ENCODE results near the gene SMAD4. TPM values are rescaled to one million over a fixed set of nuclear protein-coding genes. Genes with fewer than 3 reads are reported as not detected.

The SMAD4 gene
- polyA plus RNA-seq, 1 donor (not counting 4 experiments of a cell fraction or from before 2014, with no cell fraction given): 68.2 TPM

- H3K27me3 ChIP-seq (ENCODE audit: control insufficient read depth, extremely low read depth, insufficient read depth, low read length): no peaks in the 10 kb centered on the region
- no peak overlapping the region for H3K4me2 ChIP-seq (ENCODE audit: control insufficient read depth, extremely low read depth, insufficient read depth, low read depth, low read length)
- no peaks in the 10 kb centered on the region for H4K20me1 ChIP-seq (ENCODE audit: control insufficient read depth, extremely low read depth, insufficient read depth, low read length)
- DNase-seq (ENCODE audit: low read depth, low spot score): no peak
- no peak overlapping the region for H3K4me3 ChIP-seq (ENCODE audit: control insufficient read depth in 2 of 3, extremely low read depth in 1 of 3, insufficient read depth in 2 of 3, low read depth in 1 of 3, low read length in 3 of 3)
- H3K9ac ChIP-seq (ENCODE audit: control insufficient read depth, extremely low read depth, insufficient read depth, low read length): no peak overlapping the region
- TF ChIP-seq EZH2 (IDR thresholded peaks at IDR 0.05; ENCODE audit: low read length) (no peak), CTCF (optimal IDR thresholded peaks at IDR 0.05 in 1 of 3, IDR thresholded peaks at IDR 0.05 in 1 of 3, conservative IDR thresholded peaks at IDR 0.05 in 1 of 3; ENCODE audit: extremely low read depth in 1 of 3, insufficient read depth in 2 of 3, low read length in 3 of 3) (no peak)
- no peak overlapping the region for H2AFZ ChIP-seq (ENCODE audit: control insufficient read depth, low read length)
- H3K9me1 ChIP-seq (ENCODE audit: control insufficient read depth, extremely low read depth, insufficient read depth, low read length): no peaks in the 10 kb centered on the region
- dilution Hi-C loops (cut with MboI; ENCODE audit: extremely low pct_ligation_motif_present, low sequenced_read_pairs): no loop called here
- H3K4me1 ChIP-seq (ENCODE audit: control insufficient read depth, extremely low read depth, insufficient read depth, low read length): peaks cover 9% of the 10 kb centered on the region
- H3K27ac ChIP-seq (ENCODE audit: control insufficient read depth, insufficient read depth, low read length): no peak overlapping the region
- H3K9me3 ChIP-seq (ENCODE audit: control insufficient read depth, low read depth, low read length): no peaks in the 10 kb centered on the region
- H3K36me3 ChIP-seq (ENCODE audit: control insufficient read depth in 2 of 2, extremely low read depth in 1 of 2, insufficient read depth in 2 of 2, low read length in 2 of 2): no peaks in the 10 kb centered on the region
- no peaks in the 10 kb centered on the region for H3K79me2 ChIP-seq (ENCODE audit: control insufficient read depth, insufficient read depth, low read length)
- no peak for FAIRE-seq
These were observed 40.3 kb upstream of the SMAD4 start for GRCh38 chr18:50989711-50990110.

- Histone ChIP-seq H3K9ac (ENCODE audit: control insufficient read depth, extremely low read depth, insufficient read depth, low read length) (no peak overlapping the region), H3K79me2 (ENCODE audit: control insufficient read depth, insufficient read depth, low read length) (no peaks in the 10 kb centered on the region), H3K27me3 (ENCODE audit: control insufficient read depth, extremely low read depth, insufficient read depth, low read length) (no peaks in the 10 kb centered on the region), H3K4me2 (ENCODE audit: control insufficient read depth, extremely low read depth, insufficient read depth, low read depth, low read length) (no peak overlapping the region), H3K4me1 (ENCODE audit: control insufficient read depth, extremely low read depth, insufficient read depth, low read length) (no peaks in the 10 kb centered on the region), H3K27ac (ENCODE audit: control insufficient read depth, insufficient read depth, low read length) (no peak overlapping the region), H3K9me3 (ENCODE audit: control insufficient read depth, low read depth, low read length) (no peaks in the 10 kb centered on the region), H4K20me1 (ENCODE audit: control insufficient read depth, extremely low read depth, insufficient read depth, low read length) (no peaks in the 10 kb centered on the region), H3K36me3 (ENCODE audit: control insufficient read depth in 2 of 2, extremely low read depth in 1 of 2, insufficient read depth in 2 of 2, low read length in 2 of 2) (no peaks in the 10 kb centered on the region), H2AFZ (ENCODE audit: control insufficient read depth, low read length) (no peak overlapping the region), H3K4me3 (ENCODE audit: control insufficient read depth in 2 of 3, extremely low read depth in 1 of 3, insufficient read depth in 2 of 3, low read depth in 1 of 3, low read length in 3 of 3) (no peak overlapping the region), H3K9me1 (ENCODE audit: control insufficient read depth, extremely low read depth, insufficient read depth, low read length) (no peaks in the 10 kb centered on the region)
- dilution Hi-C loops (cut with MboI; ENCODE audit: extremely low pct_ligation_motif_present, low sequenced_read_pairs): no loop called here
- DNase-seq (ENCODE audit: low read depth, low spot score) (no peak), FAIRE-seq (no peak)
- TF ChIP-seq EZH2 (IDR thresholded peaks at IDR 0.05; ENCODE audit: low read length) (no peak), CTCF (optimal IDR thresholded peaks at IDR 0.05 in 1 of 3, IDR thresholded peaks at IDR 0.05 in 1 of 3, conservative IDR thresholded peaks at IDR 0.05 in 1 of 3; ENCODE audit: extremely low read depth in 1 of 3, insufficient read depth in 2 of 3, low read length in 3 of 3) (no peak)
These were observed 37.7 kb upstream of the SMAD4 start for GRCh38 chr18:50992351-50992762.
